ENCODE results near the gene QRFP.

GRCh38 chr9:130843049-130843908 lies 53.3 kb downstream of the QRFP start:
- TF ChIP-seq CTCF (IDR thresholded peaks at IDR 0.05; ENCODE audit: poor library complexity, severe bottlenecking) (no peak), REST (IDR thresholded peaks at IDR 0.05; ENCODE audit: borderline replicate concordance) (no peak), MXI1 (conservative IDR thresholded peaks at IDR 0.05; ENCODE audit: poor library complexity, severe bottlenecking) (no peak), EP300 (conservative IDR thresholded peaks at IDR 0.05; ENCODE audit: poor library complexity, severe bottlenecking) (no peak), EZH2 (IDR thresholded peaks at IDR 0.05; ENCODE audit: borderline replicate concordance, insufficient read depth, low read length, poor library complexity, severe bottlenecking) (no peak), POLR2AphosphoS5 (IDR thresholded peaks at IDR 0.05) (no peak), RAD21 (conservative IDR thresholded peaks at IDR 0.05) (no peak), TAF1 (IDR thresholded peaks at IDR 0.05; ENCODE audit: low read depth) (no peak), SMC3 (conservative IDR thresholded peaks at IDR 0.05; ENCODE audit: poor library complexity) (no peak)

All from neural cell (in vitro differentiated cells).